OCI-LY1 (cell line): ENCODE data around the gene PLEKHD1.

Experiments used
- CTCF ChIP-seq: fragments of 200-600 bp; sonication (generic), shearing (Covaris generic); IDR thresholded peaks from 2 replicates; pipeline ENCODE4 v1.5.1; 2017; ENCODE audit warnings: mild to moderate bottlenecking, antibody characterized with exemption, low read length, moderate library complexity, mixed read lengths
- EZH2 ChIP-seq: fragments of 200-600 bp; sonication (generic), shearing (Covaris generic); IDR thresholded peaks from 2 replicates; pipeline ENCODE4 v1.8.0; 2017; ENCODE audit warnings: borderline replicate concordance, mixed run types, mild to moderate bottlenecking, antibody characterized with exemption, low read length, moderate library complexity, mixed read lengths

- TF ChIP-seq CTCF (no peak), EZH2 (no peak)
Measured at GRCh38 chr14:69528930-69529329, 44.4 kb downstream of the PLEKHD1 start.
